Nucleus accumbens (tissue), 56 donors: Measurements from ENCODE around the gene HSPA4L.

ENCODE experiments used
- DNase-seq, 56 donors: peaks; one replicate each; lab custom pipeline; 2025; lab: John Stamatoyannopoulos, UW

HSPA4L gene

GRCh38 chr4:127782275-127783025 lies at the start of gene HSPA4L:
HSPA4L (plus strand) TSS chr4:127782322; CDS start chr4:127782551, 229 bp downstream.
- peak in 50 of 56 donors; percentile 3 to 89 (median 68) for DNase-seq

- no peak for DNase-seq
These were observed 49.3 kb upstream of the HSPA4L start for GRCh38 chr4:127732623-127733328.

- DNase-seq, result no peak
These were observed 47.1 kb upstream of the HSPA4L start for GRCh38 chr4:127734976-127735375.

GRCh38 chr4:127737295-127737694 lies 44.8 kb upstream of the HSPA4L start:
- no peak for DNase-seq

GRCh38 chr4:127741247-127741646 lies 40.9 kb upstream of the HSPA4L start:
- DNase-seq, result no peak

GRCh38 chr4:127747883-127748282 lies 34.2 kb upstream of the HSPA4L start:
- no peak for DNase-seq

- no peak for DNase-seq
These were observed 33.2 kb upstream of the HSPA4L start for GRCh38 chr4:127748957-127749356.

GRCh38 chr4:127756906-127757305 lies 25.2 kb upstream of the HSPA4L start:
- no peak for DNase-seq

- no peak for DNase-seq
These were observed 22.8 kb upstream of the HSPA4L start for GRCh38 chr4:127759228-127759820.

- no peak for DNase-seq
These were observed 22.2 kb upstream of the HSPA4L start for GRCh38 chr4:127759893-127760292.

- no peak for DNase-seq
These were observed 10.4 kb upstream of the HSPA4L start for GRCh38 chr4:127771535-127772275.

GRCh38 chr4:127772769-127773671 lies 9.1 kb upstream of the HSPA4L start:
- DNase-seq, result no peak

GRCh38 chr4:127775843-127776242 lies 6.3 kb upstream of the HSPA4L start:
- DNase-seq, result no peak

GRCh38 chr4:127776620-127777019 lies 5.5 kb upstream of the HSPA4L start:
- no peak for DNase-seq

- DNase-seq, result no peak
These were observed 4.6 kb upstream of the HSPA4L start for GRCh38 chr4:127777487-127777886.

- no peak for DNase-seq
These were observed 4.0 kb upstream of the HSPA4L start for GRCh38 chr4:127778102-127778501.

GRCh38 chr4:127780598-127780997 lies 1.5 kb upstream of the HSPA4L start:
- peak in 1 of 56 donors; percentile 1 for DNase-seq

- DNase-seq, result peak in 17 of 56 donors; percentile 25 to 88 (median 52)
These were observed 660 bp upstream of the HSPA4L start for GRCh38 chr4:127781300-127782024.

GRCh38 chr4:127782025-127782274 lies 172 bp upstream of the HSPA4L start:
- peak in 41 of 56 donors; percentile 4 to 96 (median 83) for DNase-seq
